ENCODE data around the gene MARK1. TPM values are rescaled to one million over a fixed set of nuclear protein-coding genes. Genes with fewer than 3 reads are reported as not detected.

The MARK1 gene
- total RNA-seq, 1 donor from 2014 or later, result 9.3 TPM

- no peak for DNase-seq
Measured at GRCh38 chr1:220691053-220691684, 163.2 kb downstream of the MARK1 start.

GRCh38 chr1:220692436-220693228, 164.7 kb downstream of the MARK1 start:
- no peak for DNase-seq

- DNase-seq, result no peak
Measured at GRCh38 chr1:220694866-220695382, 167.0 kb downstream of the MARK1 start.

- DNase-seq, result no peak
Measured at GRCh38 chr1:220695426-220695825, 167.5 kb downstream of the MARK1 start.

- no peak for DNase-seq
Measured at GRCh38 chr1:220696226-220696862, 168.4 kb downstream of the MARK1 start.

GRCh38 chr1:220696863-220697231, 168.9 kb downstream of the MARK1 start:
- DNase-seq, result no peak

GRCh38 chr1:220697326-220697725, 169.4 kb downstream of the MARK1 start:
- DNase-seq, result no peak

GRCh38 chr1:220698607-220699016, 170.7 kb downstream of the MARK1 start:
- no peak for DNase-seq

- no peak for DNase-seq
Measured at GRCh38 chr1:220699044-220699443, 171.1 kb downstream of the MARK1 start.

- DNase-seq, result peak; percentile 50
Measured at GRCh38 chr1:220700556-220701179, 172.7 kb downstream of the MARK1 start.

- DNase-seq, result no peak
Measured at GRCh38 chr1:220701974-220702373, 174.0 kb downstream of the MARK1 start.

- peak; percentile 44 for DNase-seq
Measured at GRCh38 chr1:220702733-220703270, 174.9 kb downstream of the MARK1 start.

- no peak for DNase-seq
Measured at GRCh38 chr1:220703305-220703704, 175.4 kb downstream of the MARK1 start.

GRCh38 chr1:220705782-220706181, 177.8 kb downstream of the MARK1 start:
- DNase-seq, result no peak

- no peak for DNase-seq
Measured at GRCh38 chr1:220706480-220706879, 178.5 kb downstream of the MARK1 start.

- no peak for DNase-seq
Measured at GRCh38 chr1:220707160-220707559, 179.2 kb downstream of the MARK1 start.

GRCh38 chr1:220708244-220708643, 180.3 kb downstream of the MARK1 start:
- DNase-seq, result no peak

- no peak for DNase-seq
Measured at GRCh38 chr1:220708936-220709801, 181.2 kb downstream of the MARK1 start.

GRCh38 chr1:220710333-220710732, 182.4 kb downstream of the MARK1 start:
- no peak for DNase-seq

- no peak for DNase-seq
Measured at GRCh38 chr1:220711056-220711809, 183.3 kb downstream of the MARK1 start.

Measured in tongue (tissue), 2 donors.